Osteocyte (in vitro differentiated cells): ENCODE measurements around the gene YAP1. TPM values are rescaled to one million over a fixed set of nuclear protein-coding genes. Genes with fewer than 3 reads are reported as not detected.

Experiments used
- DNase-seq: peaks from one replicate; pipeline ENCODE4 v3.0.0; 2021; ENCODE audit warnings: mixed read lengths; ENCODE audit not compliant: unreplicated experiment; ENCODE audit errors: extremely low spot score
- H3K27ac Mint-ChIP-seq: one replicate; pipeline ENCODE4 v1.8.0; 2021; ENCODE audit warnings: mild to moderate bottlenecking, mixed read lengths; ENCODE audit not compliant: unreplicated experiment
- H3K27me3 Mint-ChIP-seq: one replicate; pipeline ENCODE4 v1.8.0; 2021; ENCODE audit warnings: mixed read lengths; ENCODE audit not compliant: unreplicated experiment
- H3K36me3 Mint-ChIP-seq: one replicate; pipeline ENCODE4 v1.8.0; 2021; ENCODE audit warnings: mixed read lengths; ENCODE audit not compliant: unreplicated experiment
- H3K4me1 Mint-ChIP-seq: one replicate; pipeline ENCODE4 v1.8.0; 2021; ENCODE audit warnings: mixed read lengths; ENCODE audit not compliant: unreplicated experiment
- H3K4me3 Mint-ChIP-seq: one replicate; pipeline ENCODE4 v1.8.0; 2021; ENCODE audit warnings: mild to moderate bottlenecking, moderate library complexity, mixed read lengths; ENCODE audit not compliant: unreplicated experiment
- H3K9me3 Mint-ChIP-seq: one replicate; pipeline ENCODE4 v1.8.0; 2021; ENCODE audit warnings: mixed read lengths; ENCODE audit not compliant: unreplicated experiment
- total RNA-seq: library from RNA; stranded (reverse); gene quantifications from 2 replicates; pipeline ENCODE4 v1.2.1, GENCODE V29; 2021
- TF ChIP-seq, protein P1 (sequence below): fragments of 200-600 bp; sonication (generic); IDR thresholded peaks from 2 replicates; pipeline ENCODE4 v1.5.0; 2021; ENCODE audit warnings: antibody characterized with exemption, mild to moderate bottlenecking, moderate library complexity

The YAP1 gene
- total RNA-seq, 1 donor from 2014 or later = 128 TPM

DNA sequence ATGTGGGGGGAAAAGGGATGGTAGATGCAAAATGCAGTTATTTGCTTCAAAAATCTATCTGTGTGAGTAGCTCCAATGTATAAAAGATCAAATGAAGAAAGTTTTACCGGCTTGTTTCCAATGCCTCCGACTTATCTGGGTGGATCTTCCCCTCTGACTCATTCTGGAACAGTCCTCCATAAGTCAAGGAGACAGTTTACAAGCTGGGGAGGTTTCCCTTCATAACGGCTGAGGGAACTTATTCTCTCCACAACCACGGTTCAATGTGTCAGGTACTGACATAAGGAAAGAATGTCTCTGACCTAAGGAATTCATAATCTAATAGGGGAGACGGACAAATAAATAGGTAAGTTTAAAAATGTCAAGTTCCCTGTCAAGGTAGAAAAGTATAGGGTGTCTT, 157.4 kb downstream of the YAP1 start:
- H3K27ac Mint-ChIP-seq = no peak overlapping the region

DNA sequence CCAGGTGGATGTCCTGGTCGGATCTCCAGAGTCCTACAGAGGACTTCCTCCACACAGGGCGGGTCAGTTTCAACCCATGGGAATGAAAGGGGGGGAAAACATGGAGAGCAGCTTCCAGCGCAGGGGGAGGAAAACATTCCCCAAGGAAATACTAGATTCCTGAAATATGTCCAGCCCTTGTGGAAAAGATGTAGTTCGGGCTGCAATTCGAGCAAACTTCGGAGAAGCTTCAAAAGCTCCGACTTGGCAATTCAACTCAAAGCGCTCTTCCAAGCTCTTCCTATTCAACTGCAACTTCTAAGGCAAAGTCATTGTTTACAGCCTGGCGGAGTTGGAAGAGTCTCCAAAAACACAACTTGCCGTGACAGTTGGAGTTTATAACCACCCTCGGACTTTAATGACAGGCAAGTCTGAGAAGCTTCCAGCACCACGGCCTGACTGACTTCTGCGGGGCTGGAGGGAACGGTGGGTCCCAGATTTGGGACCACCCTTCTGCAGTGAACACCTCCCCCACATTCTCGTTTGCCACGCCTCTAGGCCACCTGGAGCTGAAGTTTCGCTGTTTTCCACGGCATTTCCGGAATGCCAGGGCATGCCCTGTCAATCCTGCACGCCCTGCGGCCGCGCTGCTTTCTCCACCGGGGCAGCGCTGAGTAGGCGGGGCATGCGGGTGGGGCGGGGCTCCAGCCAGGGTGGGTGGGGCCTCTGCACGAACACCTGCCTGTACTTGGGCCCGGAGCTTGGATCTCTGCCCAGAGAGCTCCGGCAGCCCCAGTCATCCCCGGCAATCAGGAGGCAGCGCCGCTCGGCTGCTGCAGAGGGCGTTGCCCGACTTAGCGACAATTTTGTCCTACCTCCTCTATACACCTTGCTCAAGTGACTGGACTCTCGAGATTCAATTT, 158.1 kb downstream of the YAP1 start:
- Mint-ChIP-seq H3K4me1 (peaks cover 27% of the 10 kb centered on the region), H3K27ac (no peak overlapping the region), H3K36me3 (no peaks in the 10 kb centered on the region), H3K4me3 (peak overlapping the region; percentile 15), H3K27me3 (no peaks in the 10 kb centered on the region), H3K9me3 (no peaks in the 10 kb centered on the region)
- TF ChIP-seq, protein P1, sequence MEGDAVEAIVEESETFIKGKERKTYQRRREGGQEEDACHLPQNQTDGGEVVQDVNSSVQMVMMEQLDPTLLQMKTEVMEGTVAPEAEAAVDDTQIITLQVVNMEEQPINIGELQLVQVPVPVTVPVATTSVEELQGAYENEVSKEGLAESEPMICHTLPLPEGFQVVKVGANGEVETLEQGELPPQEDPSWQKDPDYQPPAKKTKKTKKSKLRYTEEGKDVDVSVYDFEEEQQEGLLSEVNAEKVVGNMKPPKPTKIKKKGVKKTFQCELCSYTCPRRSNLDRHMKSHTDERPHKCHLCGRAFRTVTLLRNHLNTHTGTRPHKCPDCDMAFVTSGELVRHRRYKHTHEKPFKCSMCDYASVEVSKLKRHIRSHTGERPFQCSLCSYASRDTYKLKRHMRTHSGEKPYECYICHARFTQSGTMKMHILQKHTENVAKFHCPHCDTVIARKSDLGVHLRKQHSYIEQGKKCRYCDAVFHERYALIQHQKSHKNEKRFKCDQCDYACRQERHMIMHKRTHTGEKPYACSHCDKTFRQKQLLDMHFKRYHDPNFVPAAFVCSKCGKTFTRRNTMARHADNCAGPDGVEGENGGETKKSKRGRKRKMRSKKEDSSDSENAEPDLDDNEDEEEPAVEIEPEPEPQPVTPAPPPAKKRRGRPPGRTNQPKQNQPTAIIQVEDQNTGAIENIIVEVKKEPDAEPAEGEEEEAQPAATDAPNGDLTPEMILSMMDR = peak; percentile 44
- no peak for DNase-seq

More for the DNA sequence above, 157.4 kb downstream of the YAP1 start:
- peaks cover 27% of the 10 kb centered on the region for H3K4me1 Mint-ChIP-seq
- DNase-seq = no peak
- H3K4me3 Mint-ChIP-seq = no peak overlapping the region
- TF ChIP-seq, protein P1 = no peak
- no peaks in the 10 kb centered on the region for H3K36me3 Mint-ChIP-seq
- H3K9me3 Mint-ChIP-seq = no peaks in the 10 kb centered on the region
- no peaks in the 10 kb centered on the region for H3K27me3 Mint-ChIP-seq

GRCh38 chr11:102268985-102269470, 158.8 kb downstream of the YAP1 start:
- Mint-ChIP-seq H3K9me3 (no peaks in the 10 kb centered on the region), H3K27ac (no peak overlapping the region), H3K4me3 (peak overlapping the region; percentile 15), H3K36me3 (no peaks in the 10 kb centered on the region), H3K4me1 (peaks cover 27% of the 10 kb centered on the region), H3K27me3 (no peaks in the 10 kb centered on the region)
- DNase-seq = no peak
- TF ChIP-seq, protein P1 = no peak

GRCh38 chr11:102269927-102270326, 159.7 kb downstream of the YAP1 start:
- Mint-ChIP-seq H3K4me3 (no peak overlapping the region), H3K27ac (no peak overlapping the region), H3K4me1 (peaks cover 27% of the 10 kb centered on the region), H3K27me3 (no peaks in the 10 kb centered on the region), H3K36me3 (no peaks in the 10 kb centered on the region), H3K9me3 (peaks cover 4% of the 10 kb centered on the region)
- no peak for DNase-seq
- TF ChIP-seq, protein P1 = no peak

GRCh38 chr11:102272047-102272824, 162.0 kb downstream of the YAP1 start:
- no peaks in the 10 kb centered on the region for H3K27me3 Mint-ChIP-seq
- DNase-seq = no peak
- H3K4me3 Mint-ChIP-seq = no peak overlapping the region
- peaks cover 4% of the 10 kb centered on the region for H3K9me3 Mint-ChIP-seq
- H3K4me1 Mint-ChIP-seq = peaks cover 41% of the 10 kb centered on the region
- no peak overlapping the region for H3K27ac Mint-ChIP-seq
- TF ChIP-seq, protein P1 = no peak
- H3K36me3 Mint-ChIP-seq = no peaks in the 10 kb centered on the region
